Measurements from ENCODE around the gene NLRP6.
"Not testable (repeated sequence)": the region's sequence is repeated elsewhere in the genome, so short reads cannot be mapped to it uniquely, and the experiment has no call there.

Gene NLRP6

GRCh38 chr11:255816-256215 is 22.4 kb upstream of the NLRP6 start:
- no peak for DNase-seq (ENCODE audit: low read depth in 2 of 2, low spot score in 1 of 2)

- no peak for DNase-seq (ENCODE audit: low read depth in 2 of 2, low spot score in 1 of 2)
These were observed 21.1 kb upstream of the NLRP6 start for GRCh38 chr11:256952-257737.

- DNase-seq (ENCODE audit: low read depth in 2 of 2, low spot score in 1 of 2) = no peak
These were observed 20.3 kb upstream of the NLRP6 start for GRCh38 chr11:257766-258493.

DNA sequence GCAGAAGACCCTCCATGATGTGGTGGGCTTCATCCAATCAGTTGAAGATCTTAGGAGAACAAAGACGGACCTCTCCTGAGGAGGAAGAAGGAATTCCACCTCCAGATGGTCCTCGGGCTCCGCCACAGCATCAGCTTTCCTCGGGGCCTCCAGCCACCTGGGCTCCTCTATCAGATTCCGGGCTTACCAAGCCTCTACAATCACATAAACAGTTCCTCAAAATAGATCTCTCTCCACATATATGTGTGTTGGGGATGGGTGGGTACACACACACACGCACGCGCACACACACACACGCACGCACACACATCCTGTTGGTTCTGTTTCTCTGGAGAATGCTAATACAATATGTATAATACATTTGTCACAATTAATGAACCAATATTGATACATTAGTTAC is 18.8 kb upstream of the NLRP6 start:
- no peak for DNase-seq (ENCODE audit: low read depth in 2 of 2, low spot score in 1 of 2)

GRCh38 chr11:261624-262023 is 16.6 kb upstream of the NLRP6 start:
- no peak for DNase-seq (ENCODE audit: low read depth in 2 of 2, low spot score in 1 of 2)

- no peak for DNase-seq (ENCODE audit: low read depth in 2 of 2, low spot score in 1 of 2)
These were observed 11.3 kb upstream of the NLRP6 start for GRCh38 chr11:266676-267439.

- no peak for DNase-seq (ENCODE audit: low read depth in 2 of 2, low spot score in 1 of 2)
These were observed 10.7 kb upstream of the NLRP6 start for GRCh38 chr11:267491-267994.

DNA sequence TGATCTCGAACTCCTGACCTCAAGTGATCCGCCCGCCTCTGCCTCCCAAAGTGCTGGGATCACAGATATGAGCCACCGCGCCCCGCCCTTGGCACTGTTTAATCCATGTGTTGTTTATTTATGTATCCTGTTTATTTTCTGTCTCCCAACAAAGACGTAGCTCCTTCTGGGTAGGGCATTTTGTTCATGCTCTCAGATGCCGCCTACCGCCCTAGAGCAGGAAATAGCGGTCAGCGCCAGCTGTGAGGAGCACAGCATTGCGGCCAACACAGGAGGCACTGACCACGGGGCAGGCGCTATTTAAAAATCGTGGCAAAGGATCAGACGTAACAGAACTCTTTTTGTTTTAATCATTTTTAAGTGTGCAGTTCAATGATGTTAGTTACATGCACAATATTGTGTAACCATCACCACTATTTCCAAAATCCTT is 9.5 kb upstream of the NLRP6 start:
- not testable (repeated sequence) for DNase-seq (ENCODE audit: low read depth in 2 of 2, low spot score in 1 of 2)

DNA sequence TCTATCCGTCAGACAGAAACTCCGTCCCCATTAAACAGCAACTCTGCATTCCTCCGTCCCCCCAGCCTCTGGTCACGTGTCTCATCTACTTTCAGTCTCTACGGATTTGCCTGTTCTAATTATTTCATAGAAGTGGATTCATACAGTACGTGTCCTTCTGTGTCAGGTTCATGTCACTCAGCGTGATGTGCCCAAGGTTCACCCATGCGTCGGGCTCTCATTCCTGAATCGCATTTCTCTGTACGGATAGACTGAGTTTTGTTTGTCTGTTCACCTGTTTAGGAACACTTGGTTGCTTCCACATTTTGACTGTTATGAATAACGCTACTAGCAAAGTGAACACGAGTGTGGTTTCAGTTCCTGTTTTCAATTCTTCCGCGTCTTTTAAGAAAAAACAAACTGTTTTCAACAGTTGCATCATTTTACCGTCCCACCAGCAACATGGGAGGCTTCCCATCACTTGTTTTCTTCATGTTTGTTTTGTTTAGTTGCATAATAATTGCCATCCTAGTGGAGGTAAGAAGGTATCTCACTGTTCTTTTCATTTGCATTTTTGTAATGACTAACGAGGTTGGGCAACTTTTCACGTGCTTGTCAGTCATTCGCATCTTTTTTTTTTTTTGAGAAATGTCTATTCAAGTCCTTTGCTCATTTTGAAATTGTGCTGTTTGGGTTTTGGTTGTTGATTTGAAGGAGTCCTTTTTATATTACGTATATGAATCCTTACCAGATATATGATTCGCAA is 8.9 kb upstream of the NLRP6 start:
- DNase-seq (ENCODE audit: low read depth in 2 of 2, low spot score in 1 of 2) = no peak

GRCh38 chr11:270451-271318 is 7.5 kb upstream of the NLRP6 start:
- DNase-seq (ENCODE audit: low read depth in 2 of 2, low spot score in 1 of 2) = no peak

DNA sequence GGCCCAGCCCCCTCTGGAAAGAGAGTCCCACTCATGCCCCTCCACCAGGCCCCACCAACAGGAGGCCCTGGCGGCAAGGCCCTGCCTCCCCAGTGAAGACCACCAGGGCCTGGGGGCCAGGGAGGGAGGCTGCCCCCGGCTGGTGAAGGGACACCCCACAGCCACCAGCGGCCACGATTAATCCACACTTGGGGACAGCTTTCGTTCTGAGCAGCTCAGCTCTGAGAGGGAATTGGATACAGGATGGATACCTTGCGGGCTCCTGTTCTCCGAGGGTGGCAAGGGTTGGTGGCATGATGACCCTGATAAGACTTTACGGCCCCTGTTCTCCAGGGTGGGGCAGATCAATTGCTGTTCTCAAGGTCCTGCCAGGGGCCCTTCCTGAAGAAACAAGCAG is 6.9 kb upstream of the NLRP6 start:
- no peak for DNase-seq (ENCODE audit: low read depth in 2 of 2, low spot score in 1 of 2)

GRCh38 chr11:272195-272930 is 5.8 kb upstream of the NLRP6 start:
- DNase-seq (ENCODE audit: low read depth in 2 of 2, low spot score in 1 of 2) = no peak

DNA sequence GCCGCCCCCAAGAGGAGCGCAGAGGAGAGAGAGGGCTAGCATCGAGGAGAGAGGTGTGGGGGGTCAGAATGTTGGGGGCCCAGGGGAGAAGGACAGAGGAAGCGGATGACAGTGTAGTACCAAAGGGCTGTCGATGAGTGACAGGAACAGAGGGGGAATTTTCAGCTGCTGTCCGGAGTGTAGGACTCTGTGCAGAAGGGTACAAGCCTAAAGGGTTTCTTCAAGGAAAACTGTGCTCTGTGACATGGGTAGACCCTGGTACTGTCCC is 5.3 kb upstream of the NLRP6 start:
- no peak for DNase-seq (ENCODE audit: low read depth in 2 of 2, low spot score in 1 of 2)

DNA sequence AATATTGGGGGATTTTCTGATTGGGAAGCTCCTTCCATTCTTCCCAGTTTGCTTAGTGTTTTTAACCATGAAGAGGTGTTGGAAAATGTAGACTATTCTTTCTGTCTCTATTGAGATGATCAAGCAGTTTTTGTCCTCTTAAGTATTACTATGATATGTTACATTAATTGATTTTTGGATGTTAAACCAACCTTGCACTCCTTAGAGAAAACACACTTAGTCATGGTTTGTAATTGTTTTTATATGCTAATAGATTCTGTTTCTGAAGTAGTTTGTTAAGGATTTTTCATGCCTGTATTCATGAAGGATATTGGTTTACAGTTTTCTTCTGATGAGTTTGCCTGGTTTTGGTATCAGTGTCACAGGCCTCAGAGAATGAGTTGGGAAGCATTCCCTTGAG is 2.0 kb upstream of the NLRP6 start:
- no peak for DNase-seq (ENCODE audit: low read depth in 2 of 2, low spot score in 1 of 2)

GRCh38 chr11:279040-279965 is 1.1 kb downstream of the NLRP6 start:
- no peak for DNase-seq (ENCODE audit: low read depth in 2 of 2, low spot score in 1 of 2)

GRCh38 chr11:279966-280705 is 1.9 kb downstream of the NLRP6 start:
- DNase-seq (ENCODE audit: low read depth in 2 of 2, low spot score in 1 of 2) = no peak

GRCh38 chr11:280706-281485 is 2.7 kb downstream of the NLRP6 start:
- DNase-seq (ENCODE audit: low read depth in 2 of 2, low spot score in 1 of 2) = no peak

All from stimulated activated CD8-positive, alpha-beta memory T cell treated with anti-CD3 and anti-CD28 coated beads, Interleukin-4, amount 100 ng/mL, for 1 hour (primary cell).